Measurements from ENCODE around the gene VOPP1.
A peak's percentile ranks its signal among the peaks of the same experiment; 100 is the strongest.
"Not testable (repeated sequence)": the region's sequence is repeated elsewhere in the genome, so short reads cannot be mapped to it uniquely, and the experiment has no call there.

VOPP1 gene

GRCh38 chr7:55582656-55583055 is 10.4 kb upstream of the VOPP1 start:
- DNase-seq (ENCODE audit: low read depth in 2 of 2): not testable (repeated sequence)

GRCh38 chr7:55576753-55577152 is 4.5 kb upstream of the VOPP1 start:
- DNase-seq (ENCODE audit: low read depth in 2 of 2): no peak

GRCh38 chr7:55575733-55576132 is 3.4 kb upstream of the VOPP1 start:
- DNase-seq (ENCODE audit: low read depth in 2 of 2): no peak

GRCh38 chr7:55575098-55575497 is 2.8 kb upstream of the VOPP1 start:
- no peak for DNase-seq (ENCODE audit: low read depth in 2 of 2)

GRCh38 chr7:55574051-55574717 is 1.9 kb upstream of the VOPP1 start:
- no peak for DNase-seq (ENCODE audit: low read depth in 2 of 2)

- no peak for DNase-seq (ENCODE audit: low read depth in 2 of 2)
These were observed 1.1 kb upstream of the VOPP1 start for GRCh38 chr7:55573234-55573900.

GRCh38 chr7:55571511-55572377 is 558 bp downstream of the VOPP1 start:
- DNase-seq (ENCODE audit: low read depth in 2 of 2): peak; percentile 44 to 51

- DNase-seq (ENCODE audit: low read depth in 2 of 2): no peak
These were observed 1.4 kb downstream of the VOPP1 start for GRCh38 chr7:55570939-55571338.

GRCh38 chr7:55570218-55570873 is 2.0 kb downstream of the VOPP1 start:
- DNase-seq (ENCODE audit: low read depth in 2 of 2): no peak

GRCh38 chr7:55569797-55570196 is 2.5 kb downstream of the VOPP1 start:
- DNase-seq (ENCODE audit: low read depth in 2 of 2): peak; percentile 47 to 62

GRCh38 chr7:55569269-55569663 is 3.0 kb downstream of the VOPP1 start:
- DNase-seq (ENCODE audit: low read depth in 2 of 2): no peak

- no peak for DNase-seq (ENCODE audit: low read depth in 2 of 2)
These were observed 3.6 kb downstream of the VOPP1 start for GRCh38 chr7:55568613-55569268.

- DNase-seq (ENCODE audit: low read depth in 2 of 2): no peak
These were observed 4.7 kb downstream of the VOPP1 start for GRCh38 chr7:55567571-55567970.

- no peak for DNase-seq (ENCODE audit: low read depth in 2 of 2)
These were observed 6.6 kb downstream of the VOPP1 start for GRCh38 chr7:55565681-55566080.

GRCh38 chr7:55563596-55564325 is 8.5 kb downstream of the VOPP1 start:
- DNase-seq (ENCODE audit: low read depth in 2 of 2): no peak

- DNase-seq (ENCODE audit: low read depth in 2 of 2): no peak
These were observed 10.6 kb downstream of the VOPP1 start for GRCh38 chr7:55561690-55562089.

- DNase-seq (ENCODE audit: low read depth in 2 of 2): no peak
These were observed 13.1 kb downstream of the VOPP1 start for GRCh38 chr7:55558962-55559920.

- no peak for DNase-seq (ENCODE audit: low read depth in 2 of 2)
These were observed 14.6 kb downstream of the VOPP1 start for GRCh38 chr7:55557666-55558188.

GRCh38 chr7:55556492-55556891 is 15.8 kb downstream of the VOPP1 start:
- DNase-seq (ENCODE audit: low read depth in 2 of 2): no peak

Data from stimulated activated CD8-positive, alpha-beta memory T cell treated with anti-CD3 and anti-CD28 coated beads, Interleukin-15, amount 100 ng/mL, for 48 hours (primary cell).